WTC11 (cell line): ENCODE results near the gene GAPT. TPM values are rescaled to one million over a fixed set of nuclear protein-coding genes. Genes with fewer than 3 reads are reported as not detected.

ENCODE experiments used
- ATAC-seq: fragments of 200-7000 bp; cut with Tn5 transposase; 2 replicates; pipeline ENCODE4 v1.10.0; 2021; ENCODE audit warnings: mild to moderate bottlenecking, moderate library complexity
- CTCF ChIA-PET: fragments of 300-600 bp; sonication (Branson Sonifier 250); formaldehyde crosslinking; loops from one replicate; lab custom pipeline; 2021; ENCODE audit warnings: antibody characterized with exemption; lab: Charles Lee
- POLR2A ChIA-PET: fragments of 350-600 bp; sonication (Branson Sonifier 250); formaldehyde crosslinking; loops from one replicate; lab custom pipeline; 2021; ENCODE audit warnings: antibody characterized with exemption; lab: Charles Lee
- DNase-seq: peaks from one replicate; pipeline ENCODE4 v3.0.0; 2021; ENCODE audit warnings: low spot score
- H3K27ac Mint-ChIP-seq: 2 replicates; pipeline ENCODE4 v1.8.0; 2021; ENCODE audit warnings: mixed read lengths
- H3K27me3 Mint-ChIP-seq: 2 replicates; pipeline ENCODE4 v1.8.0; 2021; ENCODE audit warnings: low read depth, mild to moderate bottlenecking, moderate library complexity, mixed read lengths
- H3K36me3 Mint-ChIP-seq: 2 replicates; pipeline ENCODE4 v1.8.0; 2021; ENCODE audit warnings: mixed read lengths
- H3K4me1 Mint-ChIP-seq: 2 replicates; pipeline ENCODE4 v1.8.0; 2022; ENCODE audit warnings: mixed read lengths
- H3K4me3 Mint-ChIP-seq: 2 replicates; pipeline ENCODE4 v1.8.0; 2021; ENCODE audit warnings: mild to moderate bottlenecking, moderate library complexity, mixed read lengths
- H3K9me3 Mint-ChIP-seq: 2 replicates; pipeline ENCODE4 v1.8.0; 2021; ENCODE audit warnings: mixed read lengths
- CBFB ChIP-seq: sonication (generic); formaldehyde crosslinking; IDR thresholded peaks from 2 replicates; pipeline ENCODE4 v1.8.1; 2022; ENCODE audit warnings: mild to moderate bottlenecking, low read depth, missing genetic modification reagents
- CREB1 ChIP-seq: sonication (generic); formaldehyde crosslinking; IDR thresholded peaks from 2 replicates; pipeline ENCODE4 v1.8.0; 2023; ENCODE audit warnings: mild to moderate bottlenecking, missing genetic modification reagents
- NFATC4 ChIP-seq: fragments of 250-450 bp; sonication (Bioruptor Pico); IDR thresholded peaks from 2 replicates; pipeline ENCODE4 v1.9.0; 2021; ENCODE audit warnings: mild to moderate bottlenecking
- TEAD1 ChIP-seq: sonication (generic); formaldehyde crosslinking; IDR thresholded peaks from 2 replicates; pipeline ENCODE4 v1.8.0; 2022; ENCODE audit warnings: mild to moderate bottlenecking, missing genetic modification reagents
- TP53 ChIP-seq: sonication (generic); formaldehyde crosslinking; IDR thresholded peaks from 2 replicates; pipeline ENCODE4 v1.8.1; 2023; ENCODE audit warnings: mild to moderate bottlenecking, missing genetic modification reagents
- ZBTB21 ChIP-seq: sonication (generic); formaldehyde crosslinking; IDR thresholded peaks from 2 replicates; pipeline ENCODE4 v1.8.1; 2023; ENCODE audit warnings: mild to moderate bottlenecking, missing genetic modification reagents, borderline replicate concordance
- ZNF219 ChIP-seq: sonication (generic); formaldehyde crosslinking; IDR thresholded peaks from 2 replicates; pipeline ENCODE4 v1.8.0; 2023; ENCODE audit warnings: missing genetic modification reagents, mild to moderate bottlenecking, borderline replicate concordance
- total RNA-seq: library from RNA; stranded (reverse); gene quantifications from 3 replicates; pipeline ENCODE4 v1.2.3, GENCODE V29; 2021
- TF ChIP-seq, protein P1 (sequence below): sonication (generic); formaldehyde crosslinking; IDR thresholded peaks from 2 replicates; pipeline ENCODE4 v1.8.0; 2022; ENCODE audit warnings: missing genetic modification reagents
- TF ChIP-seq, protein P2 (sequence below): fragments of 200-600 bp; IDR thresholded peaks from 2 replicates; pipeline ENCODE4 v1.8.0; 2022; ENCODE audit warnings: antibody characterized with exemption
- TF ChIP-seq, protein P3 (sequence below): sonication (generic); formaldehyde crosslinking; IDR thresholded peaks from 2 replicates; pipeline ENCODE4 v1.8.1; 2023; ENCODE audit warnings: mild to moderate bottlenecking, moderate library complexity, missing genetic modification reagents
- TF ChIP-seq, protein P4 (sequence below): fragments of 250-450 bp; sonication (Bioruptor Pico); IDR thresholded peaks from 2 replicates; pipeline ENCODE4 v1.8.0; 2021; ENCODE audit warnings: mild to moderate bottlenecking
- TF ChIP-seq, protein P5 (sequence below): sonication (generic); formaldehyde crosslinking; IDR thresholded peaks from 2 replicates; pipeline ENCODE4 v1.8.1; 2023; ENCODE audit warnings: mild to moderate bottlenecking, missing genetic modification reagents
- TF ChIP-seq, protein P6 (sequence below): sonication (generic); formaldehyde crosslinking; IDR thresholded peaks from 2 replicates; pipeline ENCODE4 v1.8.0; 2022; ENCODE audit warnings: mild to moderate bottlenecking, missing genetic modification reagents
- TF ChIP-seq, protein P7 (sequence below): sonication (generic); formaldehyde crosslinking; IDR thresholded peaks from 2 replicates; pipeline ENCODE4 v1.8.0; 2023; ENCODE audit warnings: missing genetic modification reagents, mild to moderate bottlenecking, borderline replicate concordance
- TF ChIP-seq, protein P8 (sequence below): sonication (generic); formaldehyde crosslinking; conservative IDR thresholded peaks from 2 replicates; pipeline ENCODE4 v1.8.1; 2022; ENCODE audit warnings: mild to moderate bottlenecking, missing genetic modification reagents
- TF ChIP-seq, protein P9 (sequence below): fragments of 250-450 bp; sonication (Bioruptor Pico); conservative IDR thresholded peaks from 2 replicates; pipeline ENCODE4 v1.9.0; 2021; ENCODE audit warnings: mild to moderate bottlenecking

The GAPT gene
- total RNA-seq, 1 experiment from 2014 or later = not detected

DNA sequence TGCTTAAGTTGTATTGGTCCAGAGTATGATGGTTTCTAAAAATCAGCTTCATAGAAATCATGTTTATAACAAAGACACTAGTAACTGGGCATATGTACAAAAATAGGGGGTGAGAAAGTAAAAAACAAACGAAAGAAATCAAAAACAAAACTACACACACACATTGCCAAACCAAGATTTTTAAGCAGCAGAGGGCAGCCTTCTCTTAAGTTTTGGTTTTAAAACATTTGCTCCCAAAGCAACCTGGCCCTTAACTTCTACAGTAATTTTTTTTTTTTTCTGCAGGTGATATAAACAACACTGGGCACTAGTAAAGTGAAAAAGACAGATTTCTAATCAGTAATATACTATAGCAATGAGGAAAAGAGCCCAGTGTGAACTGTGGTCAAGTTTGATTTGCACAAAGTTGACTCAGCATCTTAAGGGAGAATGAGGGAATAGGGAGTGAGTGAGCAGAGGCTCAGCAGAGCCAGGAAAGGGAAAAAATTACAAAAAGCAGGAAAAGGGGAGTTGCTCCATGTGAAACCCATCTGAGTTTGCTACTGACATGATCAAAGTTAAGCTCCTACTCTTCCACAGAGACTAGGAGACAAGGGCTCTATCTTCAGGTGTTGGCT, 13.4 kb upstream of the GAPT start:
- DNase-seq = no peak
- Mint-ChIP-seq H3K36me3 (peaks cover 29% of the 10 kb centered on the region), H3K9me3 (peaks cover 30% of the 10 kb centered on the region), H3K4me1 (no peaks in the 10 kb centered on the region), H3K27ac (no peak overlapping the region), H3K27me3 (no peaks in the 10 kb centered on the region; the same call in 1 of the 2 replicates), H3K4me3 (no peak overlapping the region)
- ATAC-seq = peak; percentile 26; the same call in 1 of the 2 replicates
- TF ChIP-seq, protein P1, sequence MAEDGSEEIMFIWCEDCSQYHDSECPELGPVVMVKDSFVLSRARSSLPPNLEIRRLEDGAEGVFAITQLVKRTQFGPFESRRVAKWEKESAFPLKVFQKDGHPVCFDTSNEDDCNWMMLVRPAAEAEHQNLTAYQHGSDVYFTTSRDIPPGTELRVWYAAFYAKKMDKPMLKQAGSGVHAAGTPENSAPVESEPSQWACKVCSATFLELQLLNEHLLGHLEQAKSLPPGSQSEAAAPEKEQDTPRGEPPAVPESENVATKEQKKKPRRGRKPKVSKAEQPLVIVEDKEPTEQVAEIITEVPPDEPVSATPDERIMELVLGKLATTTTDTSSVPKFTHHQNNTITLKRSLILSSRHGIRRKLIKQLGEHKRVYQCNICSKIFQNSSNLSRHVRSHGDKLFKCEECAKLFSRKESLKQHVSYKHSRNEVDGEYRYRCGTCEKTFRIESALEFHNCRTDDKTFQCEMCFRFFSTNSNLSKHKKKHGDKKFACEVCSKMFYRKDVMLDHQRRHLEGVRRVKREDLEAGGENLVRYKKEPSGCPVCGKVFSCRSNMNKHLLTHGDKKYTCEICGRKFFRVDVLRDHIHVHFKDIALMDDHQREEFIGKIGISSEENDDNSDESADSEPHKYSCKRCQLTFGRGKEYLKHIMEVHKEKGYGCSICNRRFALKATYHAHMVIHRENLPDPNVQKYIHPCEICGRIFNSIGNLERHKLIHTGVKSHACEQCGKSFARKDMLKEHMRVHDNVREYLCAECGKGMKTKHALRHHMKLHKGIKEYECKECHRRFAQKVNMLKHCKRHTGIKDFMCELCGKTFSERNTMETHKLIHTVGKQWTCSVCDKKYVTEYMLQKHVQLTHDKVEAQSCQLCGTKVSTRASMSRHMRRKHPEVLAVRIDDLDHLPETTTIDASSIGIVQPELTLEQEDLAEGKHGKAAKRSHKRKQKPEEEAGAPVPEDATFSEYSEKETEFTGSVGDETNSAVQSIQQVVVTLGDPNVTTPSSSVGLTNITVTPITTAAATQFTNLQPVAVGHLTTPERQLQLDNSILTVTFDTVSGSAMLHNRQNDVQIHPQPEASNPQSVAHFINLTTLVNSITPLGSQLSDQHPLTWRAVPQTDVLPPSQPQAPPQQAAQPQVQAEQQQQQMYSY (CRISPR knock-in tag) = no peak
- no peak for TF ChIP-seq NFATC4
- no peak for TF ChIP-seq CREB1 (CRISPR knock-in tag)
- TF ChIP-seq, protein P2, sequence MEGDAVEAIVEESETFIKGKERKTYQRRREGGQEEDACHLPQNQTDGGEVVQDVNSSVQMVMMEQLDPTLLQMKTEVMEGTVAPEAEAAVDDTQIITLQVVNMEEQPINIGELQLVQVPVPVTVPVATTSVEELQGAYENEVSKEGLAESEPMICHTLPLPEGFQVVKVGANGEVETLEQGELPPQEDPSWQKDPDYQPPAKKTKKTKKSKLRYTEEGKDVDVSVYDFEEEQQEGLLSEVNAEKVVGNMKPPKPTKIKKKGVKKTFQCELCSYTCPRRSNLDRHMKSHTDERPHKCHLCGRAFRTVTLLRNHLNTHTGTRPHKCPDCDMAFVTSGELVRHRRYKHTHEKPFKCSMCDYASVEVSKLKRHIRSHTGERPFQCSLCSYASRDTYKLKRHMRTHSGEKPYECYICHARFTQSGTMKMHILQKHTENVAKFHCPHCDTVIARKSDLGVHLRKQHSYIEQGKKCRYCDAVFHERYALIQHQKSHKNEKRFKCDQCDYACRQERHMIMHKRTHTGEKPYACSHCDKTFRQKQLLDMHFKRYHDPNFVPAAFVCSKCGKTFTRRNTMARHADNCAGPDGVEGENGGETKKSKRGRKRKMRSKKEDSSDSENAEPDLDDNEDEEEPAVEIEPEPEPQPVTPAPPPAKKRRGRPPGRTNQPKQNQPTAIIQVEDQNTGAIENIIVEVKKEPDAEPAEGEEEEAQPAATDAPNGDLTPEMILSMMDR = no peak
- TF ChIP-seq ZNF219 (CRISPR knock-in tag) = no peak
- TF ChIP-seq ZBTB21 (CRISPR knock-in tag) = no peak
- TF ChIP-seq, protein P3, sequence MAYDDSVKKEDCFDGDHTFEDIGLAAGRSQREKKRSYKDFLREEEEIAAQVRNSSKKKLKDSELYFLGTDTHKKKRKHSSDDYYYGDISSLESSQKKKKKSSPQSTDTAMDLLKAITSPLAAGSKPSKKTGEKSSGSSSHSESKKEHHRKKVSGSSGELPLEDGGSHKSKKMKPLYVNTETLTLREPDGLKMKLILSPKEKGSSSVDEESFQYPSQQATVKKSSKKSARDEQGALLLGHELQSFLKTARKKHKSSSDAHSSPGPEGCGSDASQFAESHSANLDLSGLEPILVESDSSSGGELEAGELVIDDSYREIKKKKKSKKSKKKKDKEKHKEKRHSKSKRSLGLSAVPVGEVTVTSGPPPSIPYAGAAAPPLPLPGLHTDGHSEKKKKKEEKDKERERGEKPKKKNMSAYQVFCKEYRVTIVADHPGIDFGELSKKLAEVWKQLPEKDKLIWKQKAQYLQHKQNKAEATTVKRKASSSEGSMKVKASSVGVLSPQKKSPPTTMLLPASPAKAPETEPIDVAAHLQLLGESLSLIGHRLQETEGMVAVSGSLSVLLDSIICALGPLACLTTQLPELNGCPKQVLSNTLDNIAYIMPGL = no peak
- TF ChIP-seq, protein P4, sequence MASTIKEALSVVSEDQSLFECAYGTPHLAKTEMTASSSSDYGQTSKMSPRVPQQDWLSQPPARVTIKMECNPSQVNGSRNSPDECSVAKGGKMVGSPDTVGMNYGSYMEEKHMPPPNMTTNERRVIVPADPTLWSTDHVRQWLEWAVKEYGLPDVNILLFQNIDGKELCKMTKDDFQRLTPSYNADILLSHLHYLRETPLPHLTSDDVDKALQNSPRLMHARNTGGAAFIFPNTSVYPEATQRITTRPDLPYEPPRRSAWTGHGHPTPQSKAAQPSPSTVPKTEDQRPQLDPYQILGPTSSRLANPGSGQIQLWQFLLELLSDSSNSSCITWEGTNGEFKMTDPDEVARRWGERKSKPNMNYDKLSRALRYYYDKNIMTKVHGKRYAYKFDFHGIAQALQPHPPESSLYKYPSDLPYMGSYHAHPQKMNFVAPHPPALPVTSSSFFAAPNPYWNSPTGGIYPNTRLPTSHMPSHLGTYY = no peak
- TF ChIP-seq, protein P5, sequence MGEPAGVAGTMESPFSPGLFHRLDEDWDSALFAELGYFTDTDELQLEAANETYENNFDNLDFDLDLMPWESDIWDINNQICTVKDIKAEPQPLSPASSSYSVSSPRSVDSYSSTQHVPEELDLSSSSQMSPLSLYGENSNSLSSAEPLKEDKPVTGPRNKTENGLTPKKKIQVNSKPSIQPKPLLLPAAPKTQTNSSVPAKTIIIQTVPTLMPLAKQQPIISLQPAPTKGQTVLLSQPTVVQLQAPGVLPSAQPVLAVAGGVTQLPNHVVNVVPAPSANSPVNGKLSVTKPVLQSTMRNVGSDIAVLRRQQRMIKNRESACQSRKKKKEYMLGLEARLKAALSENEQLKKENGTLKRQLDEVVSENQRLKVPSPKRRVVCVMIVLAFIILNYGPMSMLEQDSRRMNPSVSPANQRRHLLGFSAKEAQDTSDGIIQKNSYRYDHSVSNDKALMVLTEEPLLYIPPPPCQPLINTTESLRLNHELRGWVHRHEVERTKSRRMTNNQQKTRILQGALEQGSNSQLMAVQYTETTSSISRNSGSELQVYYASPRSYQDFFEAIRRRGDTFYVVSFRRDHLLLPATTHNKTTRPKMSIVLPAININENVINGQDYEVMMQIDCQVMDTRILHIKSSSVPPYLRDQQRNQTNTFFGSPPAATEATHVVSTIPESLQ = no peak
- TF ChIP-seq, protein P6, sequence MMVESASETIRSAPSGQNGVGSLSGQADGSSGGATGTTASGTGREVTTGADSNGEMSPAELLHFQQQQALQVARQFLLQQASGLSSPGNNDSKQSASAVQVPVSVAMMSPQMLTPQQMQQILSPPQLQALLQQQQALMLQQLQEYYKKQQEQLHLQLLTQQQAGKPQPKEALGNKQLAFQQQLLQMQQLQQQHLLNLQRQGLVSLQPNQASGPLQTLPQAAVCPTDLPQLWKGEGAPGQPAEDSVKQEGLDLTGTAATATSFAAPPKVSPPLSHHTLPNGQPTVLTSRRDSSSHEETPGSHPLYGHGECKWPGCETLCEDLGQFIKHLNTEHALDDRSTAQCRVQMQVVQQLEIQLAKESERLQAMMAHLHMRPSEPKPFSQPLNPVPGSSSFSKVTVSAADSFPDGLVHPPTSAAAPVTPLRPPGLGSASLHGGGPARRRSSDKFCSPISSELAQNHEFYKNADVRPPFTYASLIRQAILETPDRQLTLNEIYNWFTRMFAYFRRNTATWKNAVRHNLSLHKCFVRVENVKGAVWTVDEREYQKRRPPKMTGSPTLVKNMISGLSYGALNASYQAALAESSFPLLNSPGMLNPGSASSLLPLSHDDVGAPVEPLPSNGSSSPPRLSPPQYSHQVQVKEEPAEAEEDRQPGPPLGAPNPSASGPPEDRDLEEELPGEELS (CRISPR knock-in tag) = no peak
- TF ChIP-seq TEAD1 (CRISPR knock-in tag) = no peak
- TF ChIP-seq, protein P7, sequence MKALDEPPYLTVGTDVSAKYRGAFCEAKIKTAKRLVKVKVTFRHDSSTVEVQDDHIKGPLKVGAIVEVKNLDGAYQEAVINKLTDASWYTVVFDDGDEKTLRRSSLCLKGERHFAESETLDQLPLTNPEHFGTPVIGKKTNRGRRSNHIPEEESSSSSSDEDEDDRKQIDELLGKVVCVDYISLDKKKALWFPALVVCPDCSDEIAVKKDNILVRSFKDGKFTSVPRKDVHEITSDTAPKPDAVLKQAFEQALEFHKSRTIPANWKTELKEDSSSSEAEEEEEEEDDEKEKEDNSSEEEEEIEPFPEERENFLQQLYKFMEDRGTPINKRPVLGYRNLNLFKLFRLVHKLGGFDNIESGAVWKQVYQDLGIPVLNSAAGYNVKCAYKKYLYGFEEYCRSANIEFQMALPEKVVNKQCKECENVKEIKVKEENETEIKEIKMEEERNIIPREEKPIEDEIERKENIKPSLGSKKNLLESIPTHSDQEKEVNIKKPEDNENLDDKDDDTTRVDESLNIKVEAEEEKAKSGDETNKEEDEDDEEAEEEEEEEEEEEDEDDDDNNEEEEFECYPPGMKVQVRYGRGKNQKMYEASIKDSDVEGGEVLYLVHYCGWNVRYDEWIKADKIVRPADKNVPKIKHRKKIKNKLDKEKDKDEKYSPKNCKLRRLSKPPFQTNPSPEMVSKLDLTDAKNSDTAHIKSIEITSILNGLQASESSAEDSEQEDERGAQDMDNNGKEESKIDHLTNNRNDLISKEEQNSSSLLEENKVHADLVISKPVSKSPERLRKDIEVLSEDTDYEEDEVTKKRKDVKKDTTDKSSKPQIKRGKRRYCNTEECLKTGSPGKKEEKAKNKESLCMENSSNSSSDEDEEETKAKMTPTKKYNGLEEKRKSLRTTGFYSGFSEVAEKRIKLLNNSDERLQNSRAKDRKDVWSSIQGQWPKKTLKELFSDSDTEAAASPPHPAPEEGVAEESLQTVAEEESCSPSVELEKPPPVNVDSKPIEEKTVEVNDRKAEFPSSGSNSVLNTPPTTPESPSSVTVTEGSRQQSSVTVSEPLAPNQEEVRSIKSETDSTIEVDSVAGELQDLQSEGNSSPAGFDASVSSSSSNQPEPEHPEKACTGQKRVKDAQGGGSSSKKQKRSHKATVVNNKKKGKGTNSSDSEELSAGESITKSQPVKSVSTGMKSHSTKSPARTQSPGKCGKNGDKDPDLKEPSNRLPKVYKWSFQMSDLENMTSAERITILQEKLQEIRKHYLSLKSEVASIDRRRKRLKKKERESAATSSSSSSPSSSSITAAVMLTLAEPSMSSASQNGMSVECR (CRISPR knock-in tag) = no peak
- no peak for TF ChIP-seq CBFB (CRISPR knock-in tag)
- no peak for TF ChIP-seq TP53
- TF ChIP-seq, protein P8, sequence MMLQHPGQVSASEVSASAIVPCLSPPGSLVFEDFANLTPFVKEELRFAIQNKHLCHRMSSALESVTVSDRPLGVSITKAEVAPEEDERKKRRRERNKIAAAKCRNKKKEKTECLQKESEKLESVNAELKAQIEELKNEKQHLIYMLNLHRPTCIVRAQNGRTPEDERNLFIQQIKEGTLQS (CRISPR knock-in tag) = no peak
- TF ChIP-seq, protein P9, sequence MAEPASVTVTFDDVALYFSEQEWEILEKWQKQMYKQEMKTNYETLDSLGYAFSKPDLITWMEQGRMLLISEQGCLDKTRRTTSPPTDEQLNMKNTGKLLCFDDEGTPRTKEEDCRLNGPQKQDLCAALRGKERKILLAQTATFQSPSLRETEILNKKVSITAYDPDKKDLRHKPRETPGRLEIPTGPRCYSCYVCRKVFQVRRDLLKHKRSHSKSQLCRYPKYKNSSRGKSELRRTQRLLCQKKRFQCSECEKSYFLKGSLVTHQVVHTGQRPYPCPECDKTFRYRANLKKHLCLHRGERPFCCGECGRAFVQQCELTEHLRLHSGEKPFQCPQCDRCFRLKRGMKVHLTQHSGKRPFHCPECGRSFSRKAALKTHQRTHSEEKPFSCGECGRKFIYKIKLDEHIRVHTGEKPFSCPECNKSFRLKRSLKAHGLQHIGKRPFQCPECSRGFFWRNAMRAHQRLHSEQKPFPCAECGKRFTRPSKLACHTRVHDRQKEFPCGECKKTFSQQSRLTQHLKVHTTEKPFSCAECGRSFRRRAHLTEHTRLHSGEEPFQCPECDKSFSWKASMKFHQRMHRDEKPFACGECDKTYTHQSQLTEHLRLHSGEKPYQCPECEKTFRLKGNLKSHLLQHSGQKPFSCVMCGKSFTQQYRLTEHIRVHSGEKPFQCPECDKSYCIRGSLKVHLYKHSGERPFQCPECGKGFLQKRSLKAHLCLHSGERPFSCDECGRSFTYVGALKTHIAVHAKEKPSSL (CRISPR knock-in tag) = no peak
- POLR2A ChIA-PET = no interaction called here
- CTCF ChIA-PET = interaction anchor here (0.7 to 4.5 kb wide), 3 partner anchors 19 to 372 kb away, joined by 3 to 39 read pairs (median 3); partner anchors contain the start of gene RAB3C
